ENCODE measurements around the gene LVRN. TPM values are rescaled to one million over a fixed set of nuclear protein-coding genes. Genes with fewer than 3 reads are reported as not detected.

LVRN gene
- total and polyA plus RNA-seq, 12 donors, result 0.19 to 3.7 (median 0.35) TPM

- Histone ChIP-seq H3K9me3 (replicated peaks in 1 of 3) (no peaks in the 10 kb centered on the region), H3K4me3 (no peak overlapping the region), H3K27me3 (no peaks in the 10 kb centered on the region), H3K36me3 (replicated peaks in 1 of 2) (no peaks in the 10 kb centered on the region), H3K4me1 (replicated peaks in 1 of 2) (no peaks in the 10 kb centered on the region), H3K27ac (no peak overlapping the region)
- no peak for DNase-seq
- TF ChIP-seq POLR2A (IDR thresholded peaks at IDR 0.05) (no peak), CTCF (IDR thresholded peaks at IDR 0.05) (no peak)
- 89 to 96% (median 92%) methylated on average over 4 of the region's 4 CpGs for WGBS, 4 donors
- intact Hi-C loops (cut with DNase I), result no loop called here
Measured at GRCh38 chr5:115930630-115931337, 31.5 kb upstream of the LVRN start.

- H3K27ac ChIP-seq, result no peak overlapping the region
- no peak overlapping the region for H3K4me3 ChIP-seq
- 87 to 93% (median 91%) methylated on average over 6 of the region's 6 CpGs for WGBS, 4 donors
- intact Hi-C loops (cut with DNase I), result no loop called here
- H3K36me3 ChIP-seq (replicated peaks in 1 of 2), result no peaks in the 10 kb centered on the region
- TF ChIP-seq POLR2A (IDR thresholded peaks at IDR 0.05), result no peak
- TF ChIP-seq CTCF (IDR thresholded peaks at IDR 0.05), result no peak
- no peak for DNase-seq
- no peaks in the 10 kb centered on the region for H3K27me3 ChIP-seq
- H3K4me1 ChIP-seq (replicated peaks in 1 of 2), result no peaks in the 10 kb centered on the region
- H3K9me3 ChIP-seq (replicated peaks in 1 of 3), result no peaks in the 10 kb centered on the region
Measured at GRCh38 chr5:115932991-115933390, 29.3 kb upstream of the LVRN start.

GRCh38 chr5:115934388-115934974, 27.8 kb upstream of the LVRN start:
- DNase-seq, result no peak
- Histone ChIP-seq H3K4me3 (no peak overlapping the region), H3K36me3 (replicated peaks in 1 of 2) (no peaks in the 10 kb centered on the region), H3K9me3 (replicated peaks in 1 of 3) (no peaks in the 10 kb centered on the region), H3K27me3 (no peaks in the 10 kb centered on the region), H3K4me1 (replicated peaks in 1 of 2) (no peaks in the 10 kb centered on the region), H3K27ac (no peak overlapping the region)
- TF ChIP-seq POLR2A (IDR thresholded peaks at IDR 0.05) (no peak), CTCF (IDR thresholded peaks at IDR 0.05) (no peak)
- intact Hi-C loops (cut with DNase I), result no loop called here
- WGBS, 4 donors, result 88 to 92% (median 90%) methylated on average over 10 of the region's 10 CpGs

GRCh38 chr5:115936031-115936430, 26.2 kb upstream of the LVRN start:
- Histone ChIP-seq H3K27ac (no peak overlapping the region), H3K4me3 (no peak overlapping the region), H3K27me3 (no peaks in the 10 kb centered on the region), H3K4me1 (replicated peaks in 1 of 2) (no peaks in the 10 kb centered on the region), H3K36me3 (replicated peaks in 1 of 2) (no peaks in the 10 kb centered on the region), H3K9me3 (replicated peaks in 1 of 3) (no peaks in the 10 kb centered on the region)
- 67 to 100% (median 94%) methylated on average over 1 of the region's 1 CpG for WGBS, 4 donors
- intact Hi-C loops (cut with DNase I), result no loop called here
- DNase-seq, result no peak
- TF ChIP-seq CTCF (IDR thresholded peaks at IDR 0.05), result no peak
- TF ChIP-seq POLR2A (IDR thresholded peaks at IDR 0.05), result no peak
